Left cardiac atrium (tissue), 4 donors: ENCODE measurements around the gene PTPRG. TPM values are rescaled to one million over a fixed set of nuclear protein-coding genes. Genes with fewer than 3 reads are reported as not detected.
A peak's percentile ranks its signal among the peaks of the same experiment; 100 is the strongest.

Experiments used
- ATAC-seq, 2 donors: fragments of 200-7000 bp; cut with Tn5 transposase; one replicate each; pipeline ENCODE4 v1.9.1; 2020; ENCODE audit warnings: mild to moderate bottlenecking in 2 of 2, moderate library complexity in 2 of 2
- DNase-seq: peaks from one replicate; pipeline ENCODE4 v3.0.0-alpha.2; 2020
- intact Hi-C, 2 donors: fragments of 100-400 bp; cut with DNase I; formaldehyde crosslinking; loops; one replicate each; pipeline versions ENCODE4 v1.14.1 to v1.15.1; 2022 to 2023
- total RNA-seq, 2 donors: library from RNA; stranded (reverse); fragmentation: NEBNext Ultra II Directional; extraction: Animal tissue kit (Norgen Biotek cat#: 25700); gene quantifications; one replicate each; pipeline ENCODE4 v1.2.1, GENCODE V29; 2021
- donor health status: DM: no; HTN: yes; CAD: no.
- donor health status: DM: no; HTN: yes; CAD: no; lungs with severe emphysema.
- donor health status: DM: yes; HTN: yes; CAD: no.
- donor health status: Dilated cardiomyopathy.

Gene PTPRG
- total RNA-seq, 2 donors from 2014 or later: 37.6 to 46.9 TPM

DNA sequence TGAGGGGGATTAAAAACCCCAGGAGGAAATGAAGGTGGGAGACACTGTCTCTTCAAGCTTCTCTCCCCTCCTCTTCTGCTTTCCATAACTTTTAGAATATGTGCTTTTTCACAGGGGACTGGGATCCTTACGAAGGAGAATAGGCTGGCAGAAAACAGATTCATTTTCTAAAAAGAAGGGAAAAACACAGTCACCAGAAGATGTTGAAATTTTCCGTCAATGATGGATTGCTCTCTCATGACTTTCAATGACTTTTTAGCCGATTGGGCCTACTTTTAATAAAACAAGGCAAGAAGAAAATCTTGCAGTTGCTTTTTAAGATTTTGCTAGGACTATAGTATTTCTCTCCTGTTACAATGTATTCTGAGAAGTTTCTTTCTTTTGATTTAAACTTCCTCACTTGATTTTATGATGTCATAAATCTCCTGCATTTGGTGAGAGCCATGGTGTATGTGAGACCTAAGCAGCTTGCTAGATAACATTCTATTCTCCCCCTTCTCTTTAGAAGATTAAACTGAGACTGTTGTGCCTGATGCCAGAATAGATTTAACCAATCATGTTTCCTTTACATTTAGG, 570.7 kb downstream of the PTPRG start:
- ATAC-seq (no peak), DNase-seq (no peak)
- intact Hi-C loops: loop anchor here in 1 of 2 donors (10.0 kb wide), 1 partner anchor 277 kb away; no protein-coding TSS in a partner anchor

DNA sequence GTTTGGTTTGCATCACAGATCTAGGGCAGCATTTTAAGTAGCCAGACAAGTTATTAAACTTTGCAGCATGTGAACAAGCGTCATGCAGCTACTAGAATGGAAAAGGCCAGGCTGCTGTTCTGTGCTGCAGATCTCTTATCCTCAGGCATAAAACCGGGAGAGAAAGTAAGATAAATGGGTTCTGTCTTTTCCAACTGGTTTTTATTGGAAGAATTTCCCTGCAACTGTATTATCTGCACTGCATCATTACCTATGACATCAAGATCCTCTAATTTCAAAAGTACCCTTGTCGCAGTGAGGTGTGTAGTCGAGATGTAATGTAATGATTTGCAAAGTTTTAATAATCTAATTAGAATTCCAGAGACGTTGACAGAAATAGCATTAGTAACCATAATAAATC, 571.6 kb downstream of the PTPRG start:
- DNase-seq: no peak
- ATAC-seq: no peak
- intact Hi-C loops: loop anchor here in 1 of 2 donors (10.0 kb wide), 1 partner anchor 278 kb away; no protein-coding TSS in a partner anchor

GRCh38 chr3:62134061-62134496, 572.7 kb downstream of the PTPRG start:
- intact Hi-C loops: loop anchor here in 1 of 2 donors (10.0 kb wide), 1 partner anchor 279 kb away; no protein-coding TSS in a partner anchor
- peak; percentile 61 to 90 for ATAC-seq
- peak; percentile 76 for DNase-seq

DNA sequence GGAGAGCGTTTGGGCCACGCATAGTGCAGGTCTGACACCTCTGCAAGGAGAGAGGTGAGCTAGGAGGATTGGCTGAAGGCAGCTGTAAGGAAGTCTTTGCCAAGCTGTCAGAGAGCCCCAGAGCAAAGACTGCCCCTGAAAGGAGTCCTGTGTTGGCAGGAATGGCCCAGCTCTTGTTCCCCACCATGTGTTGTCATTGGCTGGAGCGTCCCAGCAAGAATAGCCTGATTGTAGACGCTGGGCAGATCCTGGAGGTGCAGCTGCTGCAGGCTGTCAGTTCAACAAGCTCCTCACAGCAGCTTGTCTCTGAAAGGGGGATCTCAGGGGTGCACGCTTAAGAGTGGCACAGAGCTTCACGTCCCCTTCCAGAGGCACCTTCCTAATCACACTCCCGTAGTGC, 574.4 kb downstream of the PTPRG start:
- ATAC-seq (no peak), DNase-seq (no peak)
- intact Hi-C loops: loop anchor here in 1 of 2 donors (10.0 kb wide), 1 partner anchor 281 kb away; no protein-coding TSS in a partner anchor

DNA sequence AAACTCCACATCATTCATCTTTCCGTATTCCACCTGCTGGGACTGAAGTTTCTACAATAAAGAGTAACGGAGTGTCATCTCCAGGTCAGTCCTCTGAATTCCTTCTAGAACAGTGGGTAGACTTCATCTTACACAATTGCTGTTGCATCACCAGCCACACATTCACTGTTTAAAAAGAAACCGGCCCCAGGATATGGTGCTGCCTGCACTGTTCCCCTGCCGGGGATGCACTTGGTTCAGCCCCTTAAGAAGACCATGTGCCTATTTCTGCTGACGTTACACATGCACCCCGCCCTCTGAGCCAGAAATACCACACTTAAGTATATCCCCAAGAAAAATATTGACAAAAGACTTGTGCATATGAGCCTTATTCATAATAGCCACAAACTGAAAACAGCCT, 578.6 kb downstream of the PTPRG start:
- intact Hi-C loops: loop anchor here in 1 of 2 donors (10.0 kb wide), 1 partner anchor 285 kb away; no protein-coding TSS in a partner anchor
- ATAC-seq (no peak), DNase-seq (no peak)

DNA sequence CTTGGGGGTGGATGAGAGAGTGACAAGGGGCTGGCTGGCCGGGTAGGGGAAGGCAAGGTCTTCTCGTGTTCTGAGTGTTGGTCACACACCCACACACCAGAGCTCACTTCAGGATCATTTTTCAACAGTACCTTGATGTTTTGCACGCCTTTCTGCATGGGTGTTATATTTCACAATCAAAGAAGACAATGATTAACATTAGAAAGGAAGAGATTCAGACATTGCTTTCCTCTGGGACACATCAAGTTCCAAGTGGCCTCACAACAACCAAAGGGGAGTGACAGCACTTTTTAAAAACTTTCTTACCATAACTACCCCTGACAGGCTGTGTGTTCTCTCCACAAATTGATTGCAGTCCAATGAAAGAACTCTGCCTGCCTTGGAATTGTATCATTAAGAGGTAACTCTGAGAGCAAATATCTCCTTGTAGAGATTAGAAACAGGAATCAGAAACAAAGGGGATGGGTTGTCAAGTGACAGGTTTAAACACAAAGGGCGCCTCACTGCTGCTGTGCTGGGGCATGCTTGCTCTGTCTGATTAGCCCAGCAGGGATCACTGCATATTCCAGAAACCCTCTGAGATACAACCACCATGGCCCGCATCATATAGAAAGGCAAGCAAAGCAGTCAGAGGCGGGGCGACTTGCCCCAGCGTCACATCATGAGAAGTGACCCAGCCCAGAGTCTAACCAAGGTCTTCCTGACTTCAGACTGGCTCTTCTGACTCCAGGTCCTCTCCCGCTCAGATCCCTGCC, 581.1 kb downstream of the PTPRG start:
- intact Hi-C loops: no loop called here
- DNase-seq (no peak), ATAC-seq (no peak)

- no peak for DNase-seq
- no peak for ATAC-seq
Observed at GRCh38 chr3:62143843-62144450, 582.6 kb downstream of the PTPRG start.

DNA sequence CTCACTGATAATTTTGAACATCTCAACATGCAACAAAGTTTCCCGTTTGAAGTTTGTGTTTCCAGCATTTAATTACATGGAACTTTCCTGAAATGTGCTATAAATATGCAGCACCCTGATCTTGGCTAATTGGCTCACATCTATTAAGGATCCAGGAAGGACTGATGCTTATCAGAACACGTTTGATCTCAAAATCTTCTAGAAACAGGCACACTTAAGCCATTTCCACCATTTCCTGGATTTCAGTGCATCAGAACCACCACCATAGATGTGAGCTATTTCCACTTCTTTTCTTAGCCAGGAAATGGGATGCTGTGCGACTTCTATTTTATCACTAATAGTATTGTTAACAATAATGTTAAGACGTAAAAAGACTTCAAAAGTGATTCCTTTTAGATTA, 583.1 kb downstream of the PTPRG start:
- intact Hi-C loops: no loop called here
- ATAC-seq (peak in 1 of 2 donors; percentile 28), DNase-seq (no peak)

More at GRCh38 chr3:62143843-62144450, 582.6 kb downstream of the PTPRG start:
- intact Hi-C loops: no loop called here

- intact Hi-C loops: no loop called here
- no peak for DNase-seq
- ATAC-seq: no peak
Observed at GRCh38 chr3:62145086-62145757, 583.9 kb downstream of the PTPRG start.

GRCh38 chr3:62149539-62149938, 588.2 kb downstream of the PTPRG start:
- no peak for DNase-seq
- intact Hi-C loops: no loop called here
- peak in 1 of 2 donors; percentile 48 for ATAC-seq

DNA sequence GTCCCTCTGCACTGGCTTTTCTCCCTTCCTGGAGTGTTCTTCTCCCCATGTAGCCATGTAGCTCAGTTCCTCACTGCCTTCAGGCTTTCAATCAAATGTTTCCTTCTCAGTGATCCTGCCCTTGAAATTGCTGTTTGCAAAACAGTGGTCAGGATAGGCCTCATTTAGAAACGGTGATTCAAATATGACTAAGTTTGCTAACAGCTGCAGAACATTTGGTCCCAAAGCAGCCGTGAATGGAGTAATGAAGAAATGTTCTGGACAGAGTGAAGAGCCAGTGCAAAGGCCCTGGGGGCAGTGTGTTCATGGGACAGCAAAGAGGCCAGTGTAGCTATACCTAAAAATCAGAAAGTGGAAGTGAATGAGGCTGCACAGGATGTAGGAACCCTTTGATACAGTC, 588.6 kb downstream of the PTPRG start:
- DNase-seq (no peak), ATAC-seq (peak in 1 of 2 donors; percentile 67)
- intact Hi-C loops: no loop called here

GRCh38 chr3:62151591-62151990, 590.2 kb downstream of the PTPRG start:
- ATAC-seq: no peak
- intact Hi-C loops: no loop called here

DNA sequence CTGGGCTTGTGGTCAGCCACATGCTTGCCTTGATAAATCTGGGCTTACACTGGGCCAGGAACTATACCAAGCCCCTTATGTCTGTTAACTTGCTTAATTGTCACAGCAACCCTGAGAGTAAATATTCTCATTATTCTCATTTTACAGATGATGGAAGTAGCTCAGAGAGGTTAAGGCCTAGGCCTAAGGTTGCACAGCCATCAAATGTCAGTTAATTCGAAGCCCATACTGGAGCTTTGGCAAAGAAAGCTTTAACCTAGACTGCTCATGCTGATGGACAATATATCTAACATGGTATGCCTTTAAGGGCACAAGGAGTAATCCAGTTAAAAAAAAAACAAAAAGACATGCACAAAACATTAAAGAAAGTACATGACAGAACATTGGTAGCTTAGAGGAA, 591.9 kb downstream of the PTPRG start:
- no peak for DNase-seq
- ATAC-seq: no peak
- intact Hi-C loops: no loop called here

More at GRCh38 chr3:62151591-62151990, 590.2 kb downstream of the PTPRG start:
- DNase-seq: no peak

- peak; percentile 30 to 48 for ATAC-seq
- DNase-seq: no peak
- intact Hi-C loops: no loop called here
Observed at GRCh38 chr3:62154457-62155148, 593.2 kb downstream of the PTPRG start.

GRCh38 chr3:62159056-62159708, 597.8 kb downstream of the PTPRG start:
- intact Hi-C loops: no loop called here
- no peak for DNase-seq
- ATAC-seq: peak in 1 of 2 donors; percentile 3

GRCh38 chr3:62159709-62160092, 598.3 kb downstream of the PTPRG start:
- intact Hi-C loops: loop anchor here in 1 of 2 donors (10.0 kb wide), 1 partner anchor 65 kb away; no protein-coding TSS in a partner anchor
- ATAC-seq: peak; percentile 93 to 95
- DNase-seq: peak; percentile 86

DNA sequence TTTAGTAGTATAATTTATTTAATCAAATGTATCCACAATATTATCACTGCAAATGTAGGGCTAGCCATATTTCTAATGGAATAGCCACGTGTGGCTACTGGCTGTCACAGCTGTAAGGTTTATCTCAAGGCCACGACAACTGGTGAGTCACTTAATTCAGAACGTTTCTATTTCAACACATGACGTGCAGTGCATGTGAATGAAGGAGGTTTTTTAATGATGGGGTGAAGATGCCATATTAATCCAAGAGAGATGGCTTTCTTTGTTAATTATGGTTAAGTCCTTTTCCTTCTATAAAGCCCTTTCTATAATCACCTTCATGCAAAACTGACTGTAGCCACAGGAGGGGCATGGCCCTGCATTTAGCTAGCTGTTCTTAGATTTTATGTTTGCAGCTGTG, 600.0 kb downstream of the PTPRG start:
- intact Hi-C loops: loop anchor here in 1 of 2 donors (10.0 kb wide), 1 partner anchor 67 kb away; no protein-coding TSS in a partner anchor
- peak; percentile 43 to 71 for ATAC-seq
- no peak for DNase-seq

DNA sequence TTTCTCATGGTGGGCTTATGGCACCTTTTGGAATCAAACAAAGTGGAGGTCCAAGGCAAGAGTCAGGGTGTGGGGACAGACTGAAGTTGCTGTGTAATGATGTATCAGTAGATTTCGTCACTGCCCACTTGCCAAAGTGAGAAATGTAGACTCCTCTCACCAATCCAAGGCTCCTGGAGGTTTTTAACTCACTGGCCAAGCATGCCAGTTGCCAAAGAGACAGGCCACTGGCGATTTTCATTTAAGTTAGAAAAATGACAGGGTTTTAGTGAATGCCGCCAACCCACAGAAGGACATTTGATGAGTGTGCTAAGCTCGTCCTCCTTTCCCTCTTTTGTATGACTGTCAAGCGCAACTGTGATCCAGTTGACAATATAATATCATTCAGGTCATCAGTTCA, 602.8 kb downstream of the PTPRG start:
- intact Hi-C loops: loop anchor here in 1 of 2 donors (10.0 kb wide), 1 partner anchor 69 kb away; no protein-coding TSS in a partner anchor
- ATAC-seq (no peak), DNase-seq (no peak)
